GM18498 (cell line): ENCODE measurements around the gene BOD1.

ENCODE experiments used
- ATAC-seq: cut with Tn5 transposase; IDR thresholded peaks from one replicate; pipeline ENCODE4 v1.9.1; 2021; ENCODE audit warnings: mild to moderate bottlenecking, moderate library complexity; ENCODE audit not compliant: unreplicated experiment

Gene BOD1

DNA sequence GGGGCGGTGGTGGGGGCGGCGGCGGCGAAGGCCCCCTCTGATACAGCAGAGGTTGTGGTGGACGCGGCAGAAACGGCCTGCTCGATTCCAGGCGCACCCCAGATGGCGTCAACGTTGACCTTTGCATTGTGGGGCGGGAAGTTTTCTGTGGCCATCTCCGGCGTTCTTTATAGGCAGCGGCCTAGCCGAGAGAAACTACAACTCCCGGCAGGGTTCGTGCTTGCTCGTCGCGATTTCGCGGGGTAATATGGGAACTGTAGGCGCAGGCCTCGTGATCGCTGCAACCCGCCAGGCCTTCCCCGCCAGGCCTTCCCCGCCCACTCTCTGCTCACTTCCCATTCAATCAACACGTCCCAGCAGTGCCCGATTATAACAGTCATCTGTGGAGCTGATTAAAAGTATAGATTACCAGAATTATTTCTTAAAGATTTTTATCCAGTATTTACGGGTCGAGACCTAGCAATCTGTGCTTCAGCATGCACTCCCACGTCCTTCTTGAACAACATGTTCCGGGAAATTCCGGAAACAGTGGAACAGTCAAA is at the start of gene BOD1:
BOD1 (minus strand) TSS at position 74 of the 542 bp plus-strand sequence. CDS start 214 bp downstream, outside the sequence.
- peak; percentile 92 for ATAC-seq

GRCh38 chr5:173665326-173665725 is 48.9 kb upstream of the BOD1 start:
- ATAC-seq: no peak

GRCh38 chr5:173664154-173664526 is 47.7 kb upstream of the BOD1 start:
- ATAC-seq: peak; percentile 46

GRCh38 chr5:173663352-173664153 is 47.1 kb upstream of the BOD1 start:
- peak; percentile 10 for ATAC-seq

DNA sequence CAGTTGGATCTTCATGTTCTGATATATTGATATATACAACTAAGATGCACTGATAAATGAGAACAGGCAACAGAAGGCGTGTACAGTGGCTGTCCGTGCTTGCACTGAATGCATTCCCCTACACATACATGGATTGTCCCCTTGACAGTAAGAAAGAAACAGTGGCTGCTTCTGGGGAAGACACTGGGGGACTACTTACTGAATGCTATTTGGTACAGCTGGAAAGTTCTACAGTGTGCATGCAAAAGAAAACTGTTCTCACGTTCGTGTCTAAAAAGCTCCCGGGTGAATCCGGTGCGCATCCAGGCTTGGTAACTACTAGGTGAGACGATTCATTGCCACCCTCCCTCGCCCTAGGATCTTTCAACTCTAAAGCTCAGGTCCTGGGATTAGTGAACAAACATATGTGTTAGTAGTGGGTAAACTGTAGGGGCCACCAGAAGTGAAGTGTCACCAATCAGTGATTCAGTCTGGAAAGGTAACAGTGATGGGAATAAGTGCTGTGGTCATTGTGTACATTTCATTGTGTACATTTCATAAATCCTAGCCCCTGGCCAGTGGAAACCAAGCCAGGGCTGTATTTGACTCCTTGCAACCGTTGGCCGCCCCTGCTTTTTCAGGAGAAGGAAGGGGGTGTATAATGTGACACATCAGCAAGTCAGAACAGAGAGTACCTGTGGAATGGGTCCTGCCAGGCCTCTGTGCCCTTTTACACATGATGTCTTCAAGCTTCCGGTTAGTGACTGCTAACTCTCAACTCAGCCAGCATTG is 46.3 kb upstream of the BOD1 start:
- ATAC-seq: no peak

- no peak for ATAC-seq
Observed at GRCh38 chr5:173660481-173661280, 44.2 kb upstream of the BOD1 start.

GRCh38 chr5:173659423-173659822 is 43.0 kb upstream of the BOD1 start:
- ATAC-seq: no peak

GRCh38 chr5:173657741-173658356 is 41.4 kb upstream of the BOD1 start:
- ATAC-seq: no peak

GRCh38 chr5:173655196-173655797 is 38.8 kb upstream of the BOD1 start:
- ATAC-seq: no peak

- no peak for ATAC-seq
Observed at GRCh38 chr5:173653822-173654523, 37.5 kb upstream of the BOD1 start.

DNA sequence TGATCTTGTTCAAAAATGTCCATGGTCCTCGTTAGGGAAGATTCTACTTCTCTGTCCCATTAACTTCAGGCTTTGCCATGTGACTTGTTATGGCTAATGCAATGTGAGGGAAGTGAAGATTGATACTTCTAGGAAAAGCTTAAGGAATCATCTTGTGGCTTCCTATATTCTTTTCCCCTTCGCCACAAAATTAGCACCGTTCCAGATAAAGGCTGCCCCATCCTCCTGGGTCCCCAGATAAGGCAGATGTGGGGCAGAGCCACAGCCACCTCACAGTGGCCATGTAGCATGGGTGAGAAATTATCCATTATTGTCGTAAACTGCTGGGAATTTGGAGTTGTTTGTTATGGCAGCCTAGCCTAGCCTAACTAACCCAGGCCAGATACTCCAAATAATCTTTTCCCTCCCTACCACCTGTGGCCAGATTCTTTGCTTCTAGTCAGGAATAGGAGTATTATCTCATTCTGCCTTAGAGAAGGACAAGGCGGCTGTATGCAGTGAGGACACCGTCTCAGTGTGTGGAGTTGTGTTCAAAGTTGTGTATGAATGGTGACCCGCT is 31.9 kb upstream of the BOD1 start:
- ATAC-seq: no peak

- no peak for ATAC-seq
Observed at GRCh38 chr5:173646692-173647091, 30.2 kb upstream of the BOD1 start.

DNA sequence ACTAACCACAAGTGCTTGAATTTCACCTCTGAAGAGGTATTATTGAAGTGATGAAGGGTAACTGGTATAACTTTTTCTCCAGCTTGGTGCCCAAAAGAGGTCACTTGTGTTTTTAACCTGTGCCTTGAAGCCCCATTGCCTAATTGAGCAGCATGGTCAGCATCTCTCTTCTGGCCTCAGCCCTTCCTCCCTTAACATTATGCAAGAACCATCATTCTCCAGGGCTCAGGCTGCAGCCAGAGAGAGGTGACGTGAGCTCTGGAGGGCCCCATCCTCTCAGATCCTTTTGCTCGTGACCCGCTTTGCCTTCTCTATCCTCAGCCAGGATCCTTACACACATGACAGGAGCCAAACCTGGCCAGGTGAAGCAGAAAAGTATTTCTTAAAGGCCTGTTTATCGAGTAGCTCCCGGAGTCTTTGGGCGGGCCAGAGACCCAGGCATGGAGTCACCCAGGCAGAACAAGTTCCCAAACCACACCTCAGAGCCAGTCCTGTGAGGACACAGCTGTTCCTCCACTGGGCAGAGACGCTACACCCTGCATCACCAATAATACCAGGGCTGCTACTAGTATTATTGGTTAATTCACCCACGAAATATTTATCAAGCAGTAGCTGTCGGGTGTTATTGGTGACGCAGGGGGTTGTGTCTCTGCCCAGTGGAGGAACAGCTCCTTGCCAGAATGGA is 29.6 kb upstream of the BOD1 start:
- no peak for ATAC-seq

DNA sequence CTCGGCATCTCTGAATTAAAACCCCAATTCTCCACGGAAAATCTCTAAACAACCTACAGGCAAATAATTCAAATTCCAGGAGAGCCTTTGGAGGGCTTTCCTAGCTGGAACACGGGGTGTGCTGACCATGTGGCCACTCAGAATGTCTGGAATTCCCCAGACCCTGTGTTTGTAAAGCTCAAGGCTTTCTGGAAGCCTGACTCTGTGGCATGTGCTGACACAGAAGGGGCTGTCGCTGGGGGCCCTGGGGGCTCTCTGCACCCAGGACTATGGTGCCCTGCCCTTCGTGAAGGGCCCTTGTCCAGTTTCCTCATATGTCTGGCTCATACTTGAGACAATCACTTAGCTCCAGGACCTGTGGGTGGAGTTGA is 29.0 kb upstream of the BOD1 start:
- no peak for ATAC-seq

- no peak for ATAC-seq
Observed at GRCh38 chr5:173644673-173645436, 28.4 kb upstream of the BOD1 start.

DNA sequence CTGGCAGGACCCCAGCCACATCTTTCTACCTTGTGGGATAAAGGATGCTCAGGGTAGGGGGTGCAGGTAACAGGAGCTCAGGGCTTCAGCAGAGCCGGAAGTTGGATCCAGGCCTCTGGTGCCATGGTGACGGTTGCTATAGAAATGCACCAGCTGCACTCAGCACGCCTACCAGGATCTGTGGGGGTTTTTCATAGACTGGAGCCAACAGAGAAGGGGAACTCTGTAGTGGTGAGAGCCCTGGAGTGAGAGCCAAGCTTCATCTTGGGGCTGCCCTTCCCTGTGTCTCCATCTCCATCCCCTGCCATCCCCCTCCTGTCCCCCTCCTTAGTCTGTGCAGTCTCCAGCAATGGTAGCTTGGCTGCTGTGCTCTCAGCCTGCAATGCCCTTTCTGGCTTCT is 27.5 kb upstream of the BOD1 start:
- ATAC-seq: peak; percentile 81

DNA sequence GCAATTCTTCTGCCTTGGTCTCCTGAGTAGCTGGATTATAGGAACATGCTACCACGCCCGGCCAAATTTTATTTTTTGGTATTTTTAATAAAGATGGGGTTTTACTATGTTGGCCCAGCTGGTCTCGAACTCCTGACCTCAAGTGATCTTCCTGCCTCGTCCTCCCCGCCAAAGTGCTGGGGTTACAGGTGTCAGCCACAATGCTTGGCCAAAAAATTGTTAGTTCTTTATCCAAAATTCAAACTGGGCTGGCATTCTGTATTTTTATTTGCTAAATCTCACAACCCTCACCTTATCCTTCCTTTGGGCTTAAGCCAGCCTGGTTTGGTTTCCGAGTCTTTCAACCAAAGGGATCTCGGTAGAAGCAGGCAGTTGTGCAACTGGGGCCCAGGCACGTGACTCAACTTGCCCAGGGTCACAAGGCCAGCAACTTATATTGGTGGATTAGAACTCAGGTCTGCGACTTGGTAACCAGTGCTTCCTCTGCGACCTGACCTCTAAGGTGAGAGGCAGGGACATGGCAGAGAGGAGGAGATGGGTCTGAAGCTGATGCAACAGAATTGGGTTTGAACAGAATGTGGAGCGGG is 26.5 kb upstream of the BOD1 start:
- ATAC-seq: no peak
